HEK293 (cell line): ENCODE measurements around the gene EPHA4.

ENCODE experiments used
- CTCF ChIA-PET: fragments of 350-600 bp; formaldehyde crosslinking; extraction: SDS; loops from one replicate; lab custom pipeline; 2021; ENCODE audit warnings: antibody characterized with exemption; lab: Yijun Ruan, JAX
- POLR2A ChIA-PET: fragments of 300-600 bp; formaldehyde crosslinking; extraction: SDS; loops from one replicate; lab custom pipeline; 2020; ENCODE audit warnings: antibody characterized with exemption, inconsistent platforms; lab: Yijun Ruan, JAX
- H3K27ac ChIP-seq: fragments of 200-500 bp; sonication (Bioruptor generic); 2 replicates; pipeline ENCODE4 v1.5.1; 2014; ENCODE audit warnings: low read depth, low read length, control low read depth, inconsistent platforms; ENCODE audit errors: extremely low read depth
- H3K36me3 ChIP-seq, 2 experiments: fragments of 200-500 bp in 1 of 2; sonication (Bioruptor generic) in 1 of 2; 1 replicate in 1 of 2; 2 replicates in 1 of 2; pipeline ENCODE4 v1.5.1; 2014 to 2017; ENCODE audit warnings: inconsistent platforms in 2 of 2, low read length in 2 of 2; ENCODE audit not compliant: control insufficient read depth in 2 of 2, insufficient read depth in 1 of 2
- H3K4me1 ChIP-seq: fragments of 200-500 bp; sonication (Bioruptor generic); 2 replicates; pipeline ENCODE4 v1.5.1; 2014; ENCODE audit warnings: mild to moderate bottlenecking, low read length, inconsistent platforms; ENCODE audit not compliant: control insufficient read depth, insufficient read depth
- H3K4me3 ChIP-seq: 2 replicates; pipeline ENCODE4 v1.5.1; 2011; ENCODE audit warnings: low read depth, mild to moderate bottlenecking, control low read depth, low read length, moderate library complexity
- H3K9me3 ChIP-seq: fragments of 200-500 bp; sonication (Bioruptor generic); 2 replicates; pipeline ENCODE4 v1.5.1; 2014; ENCODE audit warnings: low read depth, low read length, inconsistent platforms; ENCODE audit not compliant: control insufficient read depth, insufficient read depth
- BCL11A ChIP-seq: fragments of 450-650 bp; formaldehyde crosslinking; IDR thresholded peaks from 2 replicates; pipeline ENCODE4 v1.5.1; 2016; ENCODE audit warnings: low read depth, missing biosample characterization, missing genetic modification characterization
- BCL11B ChIP-seq: fragments of 450-650 bp; formaldehyde crosslinking; IDR thresholded peaks from 2 replicates; pipeline ENCODE4 v1.5.1; 2016; ENCODE audit warnings: low read depth, missing biosample characterization, missing genetic modification characterization
- MZF1 ChIP-seq: fragments of 450-650 bp; formaldehyde crosslinking; IDR thresholded peaks from 2 replicates; pipeline ENCODE4 v1.5.1; 2017; ENCODE audit warnings: missing biosample characterization, missing genetic modification characterization, borderline replicate concordance
- PATZ1 ChIP-seq: fragments of 450-650 bp; formaldehyde crosslinking; IDR thresholded peaks from 2 replicates; pipeline ENCODE4 v1.5.1; 2016; ENCODE audit warnings: missing biosample characterization, missing genetic modification characterization
- PBX3 ChIP-seq: sonication (generic); formaldehyde crosslinking; IDR thresholded peaks from 2 replicates; pipeline ENCODE4 v1.8.1; 2022; ENCODE audit warnings: mild to moderate bottlenecking, moderate library complexity, missing genetic modification reagents
- PRDM10 ChIP-seq: fragments of 450-650 bp; formaldehyde crosslinking; IDR thresholded peaks from 2 replicates; pipeline ENCODE4 v1.5.1; 2016; ENCODE audit warnings: missing biosample characterization, missing genetic modification characterization
- SP7 ChIP-seq: fragments of 450-650 bp; formaldehyde crosslinking; IDR thresholded peaks from 2 replicates; pipeline ENCODE4 v1.5.1; 2016; ENCODE audit warnings: missing biosample characterization, missing genetic modification characterization
- ZBTB17 ChIP-seq: fragments of 450-650 bp; formaldehyde crosslinking; IDR thresholded peaks from 2 replicates; pipeline ENCODE4 v1.5.1; 2016; ENCODE audit warnings: missing biosample characterization, missing genetic modification characterization
- ZBTB20 ChIP-seq: fragments of 450-650 bp; formaldehyde crosslinking; IDR thresholded peaks from 2 replicates; pipeline ENCODE4 v1.5.1; 2016; ENCODE audit warnings: missing biosample characterization, missing genetic modification characterization
- ZBTB26 ChIP-seq: fragments of 450-650 bp; formaldehyde crosslinking; optimal IDR thresholded peaks from 2 replicates; pipeline ENCODE3; 2016; ENCODE audit warnings: missing biosample characterization, mild to moderate bottlenecking, missing genetic modification characterization
- ZBTB48 ChIP-seq: fragments of 450-650 bp; formaldehyde crosslinking; IDR thresholded peaks from 2 replicates; pipeline ENCODE4 v1.5.1; 2016; ENCODE audit warnings: missing biosample characterization, missing genetic modification characterization
- ZBTB8A ChIP-seq: fragments of 450-650 bp; formaldehyde crosslinking; IDR thresholded peaks from 2 replicates; pipeline ENCODE4 v1.5.1; 2016; ENCODE audit warnings: missing biosample characterization, missing genetic modification characterization
- ZIC2 ChIP-seq: fragments of 450-650 bp; formaldehyde crosslinking; IDR thresholded peaks from 2 replicates; pipeline ENCODE4 v1.5.1; 2016; ENCODE audit warnings: missing biosample characterization, missing genetic modification characterization
- ZNF311 ChIP-seq: fragments of 450-650 bp; formaldehyde crosslinking; IDR thresholded peaks from 2 replicates; pipeline ENCODE4 v1.5.1; 2017; ENCODE audit warnings: missing biosample characterization, missing genetic modification characterization, borderline replicate concordance
- ZNF335 ChIP-seq: fragments of 450-650 bp; formaldehyde crosslinking; conservative IDR thresholded peaks from 2 replicates; pipeline ENCODE4 v1.5.1; 2016; ENCODE audit warnings: missing biosample characterization, missing genetic modification characterization
- ZNF354C ChIP-seq: fragments of 450-650 bp; formaldehyde crosslinking; IDR thresholded peaks from 2 replicates; pipeline ENCODE4 v1.5.1; 2016; ENCODE audit warnings: missing biosample characterization, missing genetic modification characterization, low read depth, borderline replicate concordance
- ZNF366 ChIP-seq: fragments of 450-650 bp; formaldehyde crosslinking; conservative IDR thresholded peaks from 2 replicates; pipeline ENCODE4 v1.5.1; 2016; ENCODE audit warnings: missing biosample characterization, missing genetic modification characterization
- ZNF501 ChIP-seq: fragments of 450-650 bp; formaldehyde crosslinking; IDR thresholded peaks from 2 replicates; pipeline ENCODE4 v1.5.1; 2016; ENCODE audit warnings: missing biosample characterization, missing genetic modification characterization
- ZNF561 ChIP-seq: fragments of 450-650 bp; IDR thresholded peaks from 2 replicates; pipeline ENCODE4 v1.5.1; 2018; ENCODE audit warnings: missing biosample characterization, missing genetic modification characterization, borderline replicate concordance
- ZNF596 ChIP-seq: fragments of 450-650 bp; IDR thresholded peaks from 2 replicates; pipeline ENCODE4 v1.5.0; 2018; ENCODE audit warnings: missing biosample characterization, mild to moderate bottlenecking, missing genetic modification characterization, moderate library complexity
- ZNF629 ChIP-seq: fragments of 450-650 bp; formaldehyde crosslinking; IDR thresholded peaks from 2 replicates; pipeline ENCODE4 v1.5.1; 2017; ENCODE audit warnings: missing biosample characterization, missing genetic modification characterization
- ZNF654 ChIP-seq: fragments of 450-650 bp; formaldehyde crosslinking; IDR thresholded peaks from 2 replicates; pipeline ENCODE4 v1.5.1; 2016; ENCODE audit warnings: low read depth, missing biosample characterization, missing genetic modification characterization
- ZNF660 ChIP-seq: fragments of 450-650 bp; IDR thresholded peaks from 2 replicates; pipeline ENCODE4 v1.5.1; 2018; ENCODE audit warnings: missing biosample characterization, mild to moderate bottlenecking, missing genetic modification characterization
- ZNF707 ChIP-seq: fragments of 450-650 bp; formaldehyde crosslinking; IDR thresholded peaks from 2 replicates; pipeline ENCODE4 v1.5.1; 2016; ENCODE audit warnings: missing biosample characterization, missing genetic modification characterization
- ZNF76 ChIP-seq: fragments of 450-650 bp; formaldehyde crosslinking; IDR thresholded peaks from 2 replicates; pipeline ENCODE4; 2016; ENCODE audit warnings: low read depth, missing biosample characterization, missing genetic modification characterization, borderline replicate concordance
- ZNF777 ChIP-seq: fragments of 450-650 bp; formaldehyde crosslinking; IDR thresholded peaks from 2 replicates; pipeline ENCODE4 v1.5.1; 2017; ENCODE audit warnings: missing biosample characterization, missing genetic modification characterization, borderline replicate concordance
- ZNF792 ChIP-seq: fragments of 450-650 bp; formaldehyde crosslinking; IDR thresholded peaks from 2 replicates; pipeline ENCODE4 v1.5.1; 2016; ENCODE audit warnings: missing biosample characterization, missing genetic modification characterization
- ZNF843 ChIP-seq: fragments of 450-650 bp; formaldehyde crosslinking; IDR thresholded peaks from 2 replicates; pipeline ENCODE4 v1.5.1; 2016; ENCODE audit warnings: missing biosample characterization, missing genetic modification characterization
- ZXDB ChIP-seq: fragments of 450-650 bp; formaldehyde crosslinking; IDR thresholded peaks from 2 replicates; pipeline ENCODE4 v1.5.1; 2016; ENCODE audit warnings: missing biosample characterization, missing genetic modification characterization

The EPHA4 gene

GRCh38 chr2:221573430-221574230 lies 1.5 kb upstream of the EPHA4 start:
- peak overlapping the region; percentile 96 for H3K27ac ChIP-seq
- H3K4me3 ChIP-seq: peak overlapping the region; percentile 66
- no peaks in the 10 kb centered on the region for H3K36me3 ChIP-seq
- CTCF ChIA-PET: interaction anchor here (0.6 to 1.6 kb wide), 24 partner anchors 9 to 1968 kb away, joined by 3 to 8 read pairs (median 3); no protein-coding TSS in a partner anchor
- H3K4me1 ChIP-seq: peaks cover 12% of the 10 kb centered on the region
- POLR2A ChIA-PET: interaction anchor here (1.1 kb wide), 2 partner anchors 10 to 396 kb away, joined by 3 read pairs; no protein-coding TSS in a partner anchor
- H3K9me3 ChIP-seq: no peaks in the 10 kb centered on the region
- peak; percentile 83 for TF ChIP-seq ZNF660 (tag by site-specific recombination)
- no peak for TF ChIP-seq ZNF311 (tag by site-specific recombination)
- TF ChIP-seq BCL11B: peak; percentile 46; the same call in 1 of the 2 replicates
- TF ChIP-seq ZNF792: no peak
- TF ChIP-seq ZNF843: 0 out of 2 replicates have a peak, but pooled peaks have one; percentile 14
- peak; percentile 32 for TF ChIP-seq ZNF629 (tag by site-specific recombination)
- peak; percentile 54 for TF ChIP-seq SP7
- 0 out of 2 replicates have a peak, but pooled peaks have one; percentile 46 for TF ChIP-seq MZF1 (tag by site-specific recombination)
- TF ChIP-seq ZIC2 (tag by site-specific recombination): peak; percentile 61
- TF ChIP-seq ZNF501: peak; percentile 53; the same call in 1 of the 2 replicates
- peak; percentile 43; the same call in 1 of the 2 replicates for TF ChIP-seq ZBTB20 (tag by site-specific recombination)
- TF ChIP-seq ZBTB48 (tag by site-specific recombination): peak; percentile 83
- peak; percentile 12; the same call in 1 of the 2 replicates for TF ChIP-seq ZNF596
- peak; percentile 81 for TF ChIP-seq PATZ1 (tag by site-specific recombination)
- TF ChIP-seq ZBTB8A (tag by site-specific recombination): peak; percentile 70
- peak; percentile 77 for TF ChIP-seq ZBTB26 (tag by site-specific recombination)
- TF ChIP-seq ZNF76 (tag by site-specific recombination): peak; percentile 61; the same call in 1 of the 2 replicates
- peak; percentile 81; the same call in 1 of the 2 replicates for TF ChIP-seq PBX3
- 0 out of 2 replicates have a peak, but pooled peaks have one; percentile 5 for TF ChIP-seq ZNF335 (tag by site-specific recombination)
- peak; percentile 12; the same call in 1 of the 2 replicates for TF ChIP-seq ZNF777 (tag by site-specific recombination)
- TF ChIP-seq ZNF366 (tag by site-specific recombination): 0 out of 2 replicates have a peak, but pooled peaks have one; percentile 21
- TF ChIP-seq ZNF561: peak; percentile 89
- TF ChIP-seq ZXDB (tag by site-specific recombination): peak; percentile 67
- 0 out of 2 replicates have a peak, but pooled peaks have one; percentile 10 for TF ChIP-seq PRDM10 (tag by site-specific recombination)
- TF ChIP-seq ZNF654 (tag by site-specific recombination): peak; percentile 76
- no peak for TF ChIP-seq BCL11A (tag by site-specific recombination)
- TF ChIP-seq ZNF707 (tag by site-specific recombination): no peak
- TF ChIP-seq ZBTB17 (tag by site-specific recombination): peak; percentile 72
- TF ChIP-seq ZNF354C (tag by site-specific recombination): no peak
